Neural progenitor cell (in vitro differentiated cells): ENCODE measurements around the gene CD276. TPM values are rescaled to one million over a fixed set of nuclear protein-coding genes. Genes with fewer than 3 reads are reported as not detected.

Experiments
- DNase-seq: peaks from one replicate; pipeline ENCODE4 v3.0.0-alpha.2; 2016; ENCODE audit warnings: low spot score
- H2AFZ ChIP-seq: fragments of 200-600 bp; sonication (generic); replicated peaks from 2 replicates; pipeline ENCODE4 v1.6.1; 2016; ENCODE audit warnings: antibody characterized with exemption
- H3F3A ChIP-seq: fragments of 200-600 bp; sonication (generic); 2 replicates; pipeline ENCODE4 v1.6.1; 2016; ENCODE audit warnings: antibody characterized with exemption, low read depth
- H3K27ac ChIP-seq: fragments of 200-600 bp; sonication (generic); 2 replicates; pipeline ENCODE4 v1.5.1; 2016; ENCODE audit warnings: mild to moderate bottlenecking
- H3K27me3 ChIP-seq: fragments of 200-600 bp; sonication (generic); 2 replicates; pipeline ENCODE4 v1.6.1; 2016; ENCODE audit warnings: mild to moderate bottlenecking, moderate library complexity
- H3K36me3 ChIP-seq: fragments of 200-600 bp; sonication (generic); 2 replicates; pipeline ENCODE4 v1.5.1; 2016
- H3K4me1 ChIP-seq: fragments of 200-600 bp; sonication (generic); 2 replicates; pipeline ENCODE4 v1.6.1; 2016; ENCODE audit warnings: mixed run types
- H3K4me2 ChIP-seq: fragments of 200-600 bp; sonication (generic); 2 replicates; pipeline ENCODE4 v1.6.1; 2016
- H3K4me3 ChIP-seq: fragments of 200-600 bp; sonication (generic); 2 replicates; pipeline ENCODE4 v1.5.1; 2016
- H3K79me2 ChIP-seq: fragments of 200-600 bp; sonication (generic); 2 replicates; pipeline ENCODE4 v1.6.1; 2016; ENCODE audit warnings: low read depth
- H3K9ac ChIP-seq: fragments of 200-600 bp; sonication (generic); 2 replicates; pipeline ENCODE4 v1.6.1; 2016
- H3K9me3 ChIP-seq: fragments of 200-600 bp; sonication (generic); 2 replicates; pipeline ENCODE4 v1.5.1; 2016; ENCODE audit warnings: low read depth
- H4K20me1 ChIP-seq: fragments of 200-600 bp; sonication (generic); 2 replicates; pipeline ENCODE4 v1.6.1; 2016; ENCODE audit warnings: low read depth
- H3K27ac Mint-ChIP-seq: 3 replicates; pipeline ENCODE4 v1.8.0; 2021; ENCODE audit warnings: mixed read lengths
- H3K27me3 Mint-ChIP-seq: 2 replicates; pipeline ENCODE4 v1.8.0; 2022; ENCODE audit warnings: low read depth, mild to moderate bottlenecking, inconsistent platforms, moderate library complexity, mixed read lengths; ENCODE audit not compliant: insufficient read depth
- H3K36me3 Mint-ChIP-seq: 3 replicates; pipeline ENCODE4 v1.8.0; 2021; ENCODE audit warnings: mixed read lengths
- H3K4me1 Mint-ChIP-seq: 3 replicates; pipeline ENCODE4 v1.8.0; 2021; ENCODE audit warnings: mixed read lengths
- H3K4me3 Mint-ChIP-seq: 3 replicates; pipeline ENCODE4 v1.8.0; 2021; ENCODE audit warnings: mild to moderate bottlenecking, moderate library complexity, mixed read lengths
- H3K9me3 Mint-ChIP-seq: 3 replicates; pipeline ENCODE4 v1.8.0; 2020; ENCODE audit warnings: mixed read lengths
- EZH2 ChIP-seq: fragments of 200-600 bp; sonication (generic); IDR thresholded peaks from 2 replicates; pipeline ENCODE4 v1.6.1; 2017; ENCODE audit warnings: antibody characterized with exemption, mild to moderate bottlenecking, moderate library complexity
- EZH2phosphoT487 ChIP-seq: fragments of 200-600 bp; sonication (generic); IDR thresholded peaks from 2 replicates; pipeline ENCODE4 v1.6.1; 2017; ENCODE audit warnings: antibody characterized with exemption
- total RNA-seq: library from RNA; depleted of rRNA; stranded (reverse); fragments of >200 nt; gene quantifications from 2 replicates; pipeline ENCODE4 v1.2.3, GENCODE V29; 2015; ENCODE audit warnings: low replicate concordance
- TF ChIP-seq, protein P1 (sequence below): fragments of 200-600 bp; sonication (generic); IDR thresholded peaks from 2 replicates; pipeline ENCODE4 v1.5.1; 2017; ENCODE audit warnings: antibody characterized with exemption, mild to moderate bottlenecking

Gene CD276
- total RNA-seq, 1 donor from 2014 or later: 62.2 TPM

DNA sequence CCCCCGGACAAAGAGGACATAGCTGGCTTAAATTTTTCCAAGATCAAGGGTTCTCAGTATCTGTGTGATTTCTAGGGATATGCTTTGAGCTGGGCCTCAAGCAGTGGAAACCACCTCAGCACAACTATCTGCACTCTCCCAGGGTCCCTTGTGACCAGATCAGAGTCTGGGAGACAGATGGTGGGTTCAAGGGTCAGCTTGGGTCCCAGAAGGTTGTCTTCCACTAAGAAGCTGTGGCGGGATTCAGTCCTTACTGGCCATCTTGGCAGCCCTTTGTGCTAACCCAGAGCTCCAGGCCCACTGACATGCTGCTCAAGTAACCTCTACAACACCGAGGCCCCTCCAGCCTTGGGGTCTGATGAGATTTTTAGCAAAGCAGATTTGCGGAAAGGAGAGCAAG, 66.3 kb downstream of the CD276 start:
- peaks cover 46% of the 10 kb centered on the region for H3K27me3 ChIP-seq
- Mint-ChIP-seq H3K4me1 (peaks cover 65% of the 10 kb centered on the region), H3K27me3 (peaks cover 10% of the 10 kb centered on the region), H3K27ac (peak overlapping the region; percentile 52), H3K9me3 (no peaks in the 10 kb centered on the region), H3K4me3 (peak overlapping the region; percentile 81), H3K36me3 (no peaks in the 10 kb centered on the region)
- peaks cover 20% of the 10 kb centered on the region for H4K20me1 ChIP-seq
- H3K4me1 ChIP-seq: peaks cover 47% of the 10 kb centered on the region
- peaks cover 27% of the 10 kb centered on the region for H3F3A ChIP-seq
- H3K9ac ChIP-seq: no peak overlapping the region
- H3K27ac ChIP-seq: no peak overlapping the region
- no peak overlapping the region for H2AFZ ChIP-seq
- H3K36me3 ChIP-seq: no peaks in the 10 kb centered on the region
- H3K79me2 ChIP-seq: no peaks in the 10 kb centered on the region
- TF ChIP-seq EZH2: no peak
- no peak overlapping the region for H3K4me3 ChIP-seq
- no peak overlapping the region for H3K4me2 ChIP-seq
- DNase-seq: no peak
- H3K9me3 ChIP-seq: no peaks in the 10 kb centered on the region

DNA sequence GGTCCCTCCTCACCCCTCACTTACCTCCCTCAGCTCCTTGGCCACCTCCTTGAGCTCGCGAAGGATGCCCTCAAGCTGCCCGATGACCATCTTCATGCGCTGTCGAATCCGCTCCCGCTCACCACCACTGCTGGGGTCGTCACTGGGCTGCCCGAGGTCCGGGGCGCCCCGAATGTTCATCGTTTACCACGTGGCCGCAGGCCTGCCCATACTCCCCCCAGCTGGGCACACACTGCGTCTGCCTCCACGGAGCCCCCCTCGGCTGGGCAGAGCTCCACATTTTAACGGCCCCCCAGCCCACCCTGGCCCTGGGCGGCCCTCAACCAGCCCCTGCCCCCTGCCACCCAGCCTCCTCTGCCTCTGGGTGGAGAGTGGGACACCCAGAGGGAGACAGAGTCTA, 66.8 kb downstream of the CD276 start:
- no peaks in the 10 kb centered on the region for H3K9me3 ChIP-seq
- no peak overlapping the region for H3K27ac ChIP-seq
- H3K36me3 ChIP-seq: no peaks in the 10 kb centered on the region
- peak overlapping the region; percentile 71 for H3K4me3 ChIP-seq
- Mint-ChIP-seq H3K27me3 (peaks cover 10% of the 10 kb centered on the region), H3K4me1 (peaks cover 61% of the 10 kb centered on the region), H3K27ac (no peak overlapping the region), H3K9me3 (no peaks in the 10 kb centered on the region), H3K36me3 (no peaks in the 10 kb centered on the region), H3K4me3 (peak overlapping the region; percentile 81)
- no peak overlapping the region for H2AFZ ChIP-seq
- peaks cover 20% of the 10 kb centered on the region for H4K20me1 ChIP-seq
- peaks cover 27% of the 10 kb centered on the region for H3F3A ChIP-seq
- H3K4me2 ChIP-seq: no peak overlapping the region
- H3K4me1 ChIP-seq: peaks cover 45% of the 10 kb centered on the region
- H3K9ac ChIP-seq: no peak overlapping the region
- no peaks in the 10 kb centered on the region for H3K79me2 ChIP-seq
- peaks cover 46% of the 10 kb centered on the region for H3K27me3 ChIP-seq
- no peak for TF ChIP-seq EZH2phosphoT487
- TF ChIP-seq EZH2: no peak
- TF ChIP-seq, protein P1, sequence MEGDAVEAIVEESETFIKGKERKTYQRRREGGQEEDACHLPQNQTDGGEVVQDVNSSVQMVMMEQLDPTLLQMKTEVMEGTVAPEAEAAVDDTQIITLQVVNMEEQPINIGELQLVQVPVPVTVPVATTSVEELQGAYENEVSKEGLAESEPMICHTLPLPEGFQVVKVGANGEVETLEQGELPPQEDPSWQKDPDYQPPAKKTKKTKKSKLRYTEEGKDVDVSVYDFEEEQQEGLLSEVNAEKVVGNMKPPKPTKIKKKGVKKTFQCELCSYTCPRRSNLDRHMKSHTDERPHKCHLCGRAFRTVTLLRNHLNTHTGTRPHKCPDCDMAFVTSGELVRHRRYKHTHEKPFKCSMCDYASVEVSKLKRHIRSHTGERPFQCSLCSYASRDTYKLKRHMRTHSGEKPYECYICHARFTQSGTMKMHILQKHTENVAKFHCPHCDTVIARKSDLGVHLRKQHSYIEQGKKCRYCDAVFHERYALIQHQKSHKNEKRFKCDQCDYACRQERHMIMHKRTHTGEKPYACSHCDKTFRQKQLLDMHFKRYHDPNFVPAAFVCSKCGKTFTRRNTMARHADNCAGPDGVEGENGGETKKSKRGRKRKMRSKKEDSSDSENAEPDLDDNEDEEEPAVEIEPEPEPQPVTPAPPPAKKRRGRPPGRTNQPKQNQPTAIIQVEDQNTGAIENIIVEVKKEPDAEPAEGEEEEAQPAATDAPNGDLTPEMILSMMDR: no peak
- no peak for DNase-seq

DNA sequence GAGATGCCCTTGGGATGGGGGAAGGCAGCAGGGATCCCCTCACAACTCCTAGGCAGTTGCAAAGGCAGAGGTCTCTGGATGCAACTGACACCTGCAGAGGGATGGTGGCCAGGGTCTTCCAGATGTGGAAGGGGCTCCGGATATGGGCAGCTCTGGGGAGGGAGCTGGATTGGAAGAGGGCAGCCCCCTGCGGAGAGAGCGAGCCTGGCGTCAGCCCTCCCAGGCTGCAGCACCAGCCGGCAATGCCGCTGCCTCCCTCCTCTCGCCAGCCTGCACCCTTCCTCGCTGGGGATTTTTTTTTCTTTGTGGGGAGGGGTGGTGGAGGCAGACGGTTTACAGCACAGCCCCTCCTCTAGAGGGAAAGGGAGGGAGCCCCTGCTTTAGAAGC, 67.3 kb downstream of the CD276 start:
- Histone ChIP-seq H3F3A (peaks cover 27% of the 10 kb centered on the region), H3K27ac (no peak overlapping the region), H3K4me2 (peak overlapping the region; percentile 100), H2AFZ (no peak overlapping the region), H3K27me3 (peaks cover 46% of the 10 kb centered on the region), H3K9ac (no peak overlapping the region), H3K79me2 (no peaks in the 10 kb centered on the region), H3K36me3 (no peaks in the 10 kb centered on the region), H4K20me1 (peaks cover 20% of the 10 kb centered on the region), H3K4me1 (peaks cover 40% of the 10 kb centered on the region), H3K4me3 (peak overlapping the region; percentile 71), H3K9me3 (no peaks in the 10 kb centered on the region)
- Mint-ChIP-seq H3K4me3 (peak overlapping the region; percentile 84), H3K4me1 (peaks cover 55% of the 10 kb centered on the region), H3K9me3 (no peaks in the 10 kb centered on the region), H3K27me3 (peaks cover 9% of the 10 kb centered on the region), H3K27ac (no peak overlapping the region), H3K36me3 (no peaks in the 10 kb centered on the region)
- TF ChIP-seq EZH2 (no peak), EZH2phosphoT487 (no peak)
- TF ChIP-seq, protein P1: no peak
- DNase-seq: no peak

DNA sequence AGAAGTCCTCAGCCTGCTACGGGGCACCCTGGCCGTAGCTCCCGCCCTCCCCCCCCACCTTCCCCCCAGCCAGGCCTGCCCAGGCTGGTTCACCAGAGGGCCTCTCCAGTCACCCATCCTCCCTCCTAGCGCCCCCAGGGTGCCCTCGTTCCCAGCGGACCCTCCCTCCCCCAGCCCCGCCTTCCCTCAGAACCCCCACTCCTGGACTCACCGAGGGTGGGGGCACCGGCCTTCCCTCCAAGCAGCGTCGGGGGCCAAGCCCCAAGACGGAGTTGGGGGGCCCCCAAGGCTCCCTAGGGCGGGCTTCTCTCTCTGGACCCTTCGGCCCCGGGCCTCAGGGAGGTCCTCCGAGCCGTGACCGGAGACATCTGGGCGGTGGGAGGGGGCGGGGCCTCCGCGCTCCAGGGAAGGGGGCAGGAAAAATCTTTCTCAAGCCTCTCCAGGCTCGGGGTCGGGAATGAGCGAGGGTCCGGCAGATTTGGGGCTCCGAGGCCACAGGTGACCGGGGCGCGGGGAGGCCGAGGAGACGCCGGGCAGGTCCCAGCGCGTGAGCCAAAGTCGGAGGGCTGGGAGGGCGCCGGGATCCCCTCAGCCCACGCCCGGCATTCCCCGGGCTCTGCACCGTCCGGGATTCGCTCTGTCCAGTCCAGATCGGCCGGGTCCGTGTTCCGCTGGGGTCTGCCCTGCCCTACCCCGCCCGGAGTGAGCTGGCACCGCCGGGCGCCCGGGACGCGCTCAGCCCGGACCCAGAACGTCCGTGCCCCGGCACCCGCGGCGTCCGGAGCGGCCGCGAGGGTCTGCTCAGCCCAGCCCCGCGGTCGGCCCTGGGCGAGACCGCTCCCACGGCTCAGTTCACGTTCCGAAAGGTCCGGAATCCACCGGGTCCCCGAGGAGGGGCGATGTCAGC, 68.0 kb downstream of the CD276 start:
- no peak overlapping the region for H3K27ac Mint-ChIP-seq
- Histone ChIP-seq H3K4me2 (peak overlapping the region; percentile 100), H2AFZ (peak overlapping the region; percentile 97), H3K9ac (no peak overlapping the region), H3K36me3 (no peaks in the 10 kb centered on the region), H3K9me3 (no peaks in the 10 kb centered on the region), H3K79me2 (no peaks in the 10 kb centered on the region), H3K27ac (no peak overlapping the region), H3K27me3 (peaks cover 46% of the 10 kb centered on the region), H3F3A (peaks cover 27% of the 10 kb centered on the region), H3K4me3 (peak overlapping the region; percentile 71), H3K4me1 (peaks cover 33% of the 10 kb centered on the region), H4K20me1 (peaks cover 19% of the 10 kb centered on the region)
- peak overlapping the region; percentile 76 for H3K4me3 Mint-ChIP-seq
- no peaks in the 10 kb centered on the region for H3K36me3 Mint-ChIP-seq
- H3K4me1 Mint-ChIP-seq: peaks cover 49% of the 10 kb centered on the region
- peak; percentile 59 for DNase-seq
- TF ChIP-seq EZH2 (peak; percentile 41), EZH2phosphoT487 (no peak)
- no peaks in the 10 kb centered on the region for H3K9me3 Mint-ChIP-seq
- peaks cover 8% of the 10 kb centered on the region for H3K27me3 Mint-ChIP-seq
